ENCODE results near the gene HGFAC.

Gene HGFAC

GRCh38 chr4:3491681-3492405 lies 50.1 kb downstream of the HGFAC start:
- no peak for TF ChIP-seq GATA2 (IDR thresholded peaks at IDR 0.05; ENCODE audit: low read depth, low read length)
- TF ChIP-seq GATA3 (IDR thresholded peaks at IDR 0.05; ENCODE audit: low read depth, low read length): no peak

DNA sequence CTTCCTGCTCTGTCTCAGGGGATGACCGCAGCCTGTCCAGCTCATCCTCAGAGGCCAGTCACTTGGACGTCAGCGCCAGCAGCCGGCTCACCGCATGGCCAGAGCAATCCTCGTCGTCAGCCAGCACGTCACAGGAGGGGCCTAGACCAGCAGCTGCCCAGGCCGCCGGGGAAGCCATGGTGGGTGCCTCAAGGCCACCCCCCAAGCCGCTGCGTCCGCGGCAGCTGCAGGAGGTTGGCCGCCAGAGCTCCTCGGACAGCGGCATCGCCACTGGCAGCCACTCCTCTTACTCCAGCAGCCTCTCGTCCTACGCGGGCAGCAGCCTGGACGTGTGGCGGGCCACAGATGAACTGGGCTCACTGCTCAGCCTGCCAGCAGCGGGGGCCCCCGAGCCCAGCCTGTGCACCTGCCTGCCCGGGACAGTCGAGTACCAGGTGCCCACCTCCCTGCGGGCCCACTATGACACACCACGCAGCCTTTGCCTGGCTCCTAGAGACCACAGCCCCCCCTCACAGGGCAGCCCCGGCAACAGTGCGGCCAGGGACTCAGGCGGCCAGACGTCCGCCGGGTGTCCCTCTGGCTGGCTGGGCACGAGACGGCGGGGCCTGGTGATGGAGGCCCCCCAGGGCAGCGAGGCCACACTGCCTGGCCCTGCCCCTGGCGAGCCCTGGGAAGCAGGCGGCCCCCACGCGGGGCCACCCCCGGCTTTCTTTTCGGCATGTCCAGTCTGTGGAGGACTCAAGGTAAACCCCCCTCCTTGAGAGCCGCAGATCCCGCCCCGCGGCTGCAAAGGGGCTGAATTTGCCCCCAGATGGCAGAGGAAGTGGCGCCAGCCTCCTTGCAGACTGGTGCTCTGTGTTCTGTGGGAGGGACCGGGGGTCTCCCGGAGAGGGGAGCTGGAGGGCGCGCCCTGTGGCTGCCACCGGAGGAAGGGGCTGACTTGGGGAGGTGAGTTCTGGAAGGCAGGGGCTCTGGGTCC lies 51.3 kb downstream of the HGFAC start:
- TF ChIP-seq GATA3 (IDR thresholded peaks at IDR 0.05; ENCODE audit: low read depth, low read length): no peak
- TF ChIP-seq GATA2 (IDR thresholded peaks at IDR 0.05; ENCODE audit: low read depth, low read length): no peak

DNA sequence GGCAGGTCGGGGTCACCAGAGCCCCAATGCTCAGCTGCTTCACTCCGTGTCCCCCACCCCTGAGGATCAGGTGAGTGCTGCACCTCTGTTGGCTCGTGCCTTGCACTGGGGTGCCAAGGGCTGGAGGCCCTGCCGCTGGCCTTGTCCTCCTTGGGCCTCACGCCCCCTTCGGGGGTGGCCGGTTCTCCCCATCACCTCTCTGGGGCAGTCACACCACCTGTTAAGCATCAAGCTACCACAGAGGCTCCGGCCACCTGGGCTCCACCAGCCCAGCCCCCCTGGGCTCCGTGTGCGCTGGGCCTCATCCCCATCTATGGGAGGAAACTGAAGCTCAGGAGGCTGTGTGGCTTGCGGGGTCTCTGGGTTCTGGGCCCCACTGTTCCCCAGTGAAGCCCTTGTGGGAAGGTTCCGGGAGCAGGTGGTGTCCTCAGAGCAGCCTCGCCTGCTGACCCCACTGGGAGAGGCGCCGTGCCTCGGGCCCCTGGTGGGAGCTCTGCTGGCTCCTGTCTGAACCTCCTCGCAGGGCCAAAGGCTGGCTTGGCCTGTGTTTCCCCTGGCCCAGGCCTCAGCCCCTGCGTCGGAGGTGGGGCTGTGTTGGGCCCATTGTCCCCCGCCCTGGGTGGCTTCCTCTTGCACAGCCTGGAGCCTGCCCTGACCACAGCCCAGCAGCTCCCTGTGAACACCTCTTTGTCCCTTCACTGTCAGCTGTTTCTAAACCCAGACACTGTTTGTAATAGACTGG lies 52.1 kb downstream of the HGFAC start:
- no peak for TF ChIP-seq GATA3 (IDR thresholded peaks at IDR 0.05; ENCODE audit: low read depth, low read length)
- TF ChIP-seq GATA2 (IDR thresholded peaks at IDR 0.05; ENCODE audit: low read depth, low read length): no peak

DNA sequence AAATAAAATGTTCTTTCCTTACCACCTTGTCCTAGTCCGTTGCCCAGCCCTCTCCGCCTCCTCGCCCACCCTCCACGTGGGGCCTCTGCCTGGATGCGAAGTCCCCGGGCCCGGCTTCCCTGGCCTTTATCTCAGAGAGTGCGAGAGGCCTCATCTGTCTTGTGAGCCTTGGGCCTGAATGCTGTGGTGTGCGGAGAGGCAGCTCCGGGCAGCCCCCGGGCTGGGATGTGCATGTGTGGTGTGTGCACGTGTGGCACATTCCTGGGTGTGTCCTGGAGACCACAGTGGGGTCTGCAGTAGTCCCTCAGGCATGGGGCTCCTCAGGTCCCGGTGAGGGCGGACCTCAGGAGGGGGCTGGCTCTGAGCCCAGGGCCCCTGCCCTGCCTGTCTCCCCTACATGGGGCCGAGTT lies 52.7 kb downstream of the HGFAC start:
- TF ChIP-seq GATA3 (IDR thresholded peaks at IDR 0.05; ENCODE audit: low read depth, low read length): no peak
- no peak for TF ChIP-seq GATA2 (IDR thresholded peaks at IDR 0.05; ENCODE audit: low read depth, low read length)

- TF ChIP-seq GATA2 (IDR thresholded peaks at IDR 0.05; ENCODE audit: low read depth, low read length): no peak
These were observed 53.6 kb downstream of the HGFAC start for GRCh38 chr4:3495204-3495975.

GRCh38 chr4:3496021-3496420 lies 54.3 kb downstream of the HGFAC start:
- TF ChIP-seq GATA2 (IDR thresholded peaks at IDR 0.05; ENCODE audit: low read depth, low read length) (no peak), GATA3 (IDR thresholded peaks at IDR 0.05; ENCODE audit: low read depth, low read length) (no peak)

- no peak for TF ChIP-seq GATA2 (IDR thresholded peaks at IDR 0.05; ENCODE audit: low read depth, low read length)
These were observed 55.3 kb downstream of the HGFAC start for GRCh38 chr4:3497095-3497494.

DNA sequence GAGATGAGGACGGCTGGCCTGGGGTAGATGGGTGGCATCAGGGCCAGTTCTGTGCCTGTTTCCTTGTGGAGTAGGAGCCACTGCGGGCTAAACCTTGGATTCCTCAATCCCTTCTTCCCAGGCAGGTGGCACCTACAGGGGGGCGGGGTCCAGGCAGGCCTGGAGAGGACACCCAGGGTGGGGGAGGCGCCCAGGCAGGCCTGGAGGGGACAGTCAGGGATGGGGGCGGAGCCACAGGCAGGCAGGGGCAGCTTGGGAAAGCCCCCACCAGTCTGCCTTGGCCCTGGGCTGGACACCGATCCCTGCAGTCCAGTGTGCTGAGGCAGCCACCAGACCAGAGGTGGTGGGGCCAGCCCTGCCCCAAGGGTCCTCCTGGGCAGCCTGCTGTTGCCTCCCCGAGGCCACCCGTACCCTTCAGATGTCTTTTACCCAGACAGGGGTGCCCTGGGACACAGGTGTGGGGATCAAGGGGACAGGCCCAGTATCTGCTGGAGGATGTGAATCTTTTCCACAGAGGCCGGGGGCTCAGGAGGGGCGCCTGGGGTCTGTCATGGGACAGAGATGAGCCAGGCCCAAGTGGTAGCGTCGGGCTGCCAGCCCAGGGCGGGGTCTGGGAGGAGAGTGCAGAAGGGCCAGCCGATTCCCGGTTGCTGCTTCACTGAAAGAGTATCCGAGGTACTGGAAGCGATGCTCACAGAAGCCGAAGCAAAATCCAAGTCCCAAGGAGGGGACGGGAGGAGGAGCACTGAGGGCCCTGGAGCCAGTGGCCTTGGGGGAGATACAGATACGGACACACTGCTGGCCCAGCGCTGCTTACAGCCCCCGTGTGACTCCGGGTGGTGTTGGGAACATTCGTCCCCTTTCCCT lies 56.0 kb downstream of the HGFAC start:
- TF ChIP-seq GATA3 (IDR thresholded peaks at IDR 0.05; ENCODE audit: low read depth, low read length) (no peak), GATA2 (IDR thresholded peaks at IDR 0.05; ENCODE audit: low read depth, low read length) (no peak)

DNA sequence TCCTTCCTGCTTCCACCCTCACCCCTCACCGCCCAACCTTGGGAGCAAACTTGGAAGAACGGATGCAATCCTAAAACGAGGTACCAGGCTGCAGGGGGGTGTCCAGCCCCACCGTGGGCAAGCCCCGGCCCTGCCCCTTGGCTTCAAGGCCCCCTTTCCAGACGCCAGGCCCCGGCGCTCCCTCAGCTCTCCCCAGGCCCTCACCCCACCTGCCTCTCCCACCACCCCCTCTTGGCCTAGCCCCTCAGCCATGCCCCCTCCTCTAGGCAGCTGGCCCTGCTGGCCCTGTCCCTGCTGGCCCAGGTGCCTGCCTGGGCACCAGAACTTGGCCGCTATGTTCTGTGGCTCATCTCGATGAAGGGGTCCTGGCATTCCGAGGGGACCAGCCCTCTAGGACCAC lies 56.6 kb downstream of the HGFAC start:
- TF ChIP-seq GATA2 (IDR thresholded peaks at IDR 0.05; ENCODE audit: low read depth, low read length) (no peak), GATA3 (IDR thresholded peaks at IDR 0.05; ENCODE audit: low read depth, low read length) (no peak)
